Islet precursor cell (in vitro differentiated cells): ENCODE measurements around the gene ALX3.
A peak's percentile ranks its signal among the peaks of the same experiment; 100 is the strongest.
"Not testable (repeated sequence)": the region's sequence is repeated elsewhere in the genome, so short reads cannot be mapped to it uniquely, and the experiment has no call there.

Source experiments
- DNase-seq: peaks from one replicate; pipeline ENCODE4 v3.0.0-alpha.2; 2018

ALX3 gene

DNA sequence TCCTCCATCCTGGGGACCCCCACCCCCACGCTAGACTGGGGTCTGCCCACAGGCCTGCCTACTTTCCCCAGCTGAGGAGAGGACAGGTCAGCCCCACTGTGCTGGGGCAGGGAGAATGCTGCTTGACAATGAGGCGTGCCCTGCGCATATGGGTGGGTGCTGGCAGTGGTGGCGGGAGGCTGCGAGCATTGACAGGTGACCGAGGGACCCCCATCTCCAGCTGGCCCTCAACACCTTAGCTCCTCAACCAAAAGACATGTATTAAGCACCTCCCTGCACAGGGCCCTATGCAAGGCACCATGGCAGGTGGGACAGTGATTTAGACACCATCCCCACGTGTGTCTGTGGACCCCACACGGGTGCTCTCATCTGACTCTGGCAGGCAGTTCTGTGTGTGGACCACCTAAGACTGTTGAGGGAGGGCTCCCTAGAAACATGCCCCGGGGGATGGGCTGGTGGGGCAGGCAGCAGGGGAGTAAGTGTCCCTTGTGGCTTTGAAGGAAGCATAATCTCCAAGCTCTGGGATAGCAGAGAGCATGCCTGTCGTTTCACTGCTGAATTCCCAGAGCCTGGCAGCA lies 18.4 kb upstream of the ALX3 start:
- no peak for DNase-seq

DNA sequence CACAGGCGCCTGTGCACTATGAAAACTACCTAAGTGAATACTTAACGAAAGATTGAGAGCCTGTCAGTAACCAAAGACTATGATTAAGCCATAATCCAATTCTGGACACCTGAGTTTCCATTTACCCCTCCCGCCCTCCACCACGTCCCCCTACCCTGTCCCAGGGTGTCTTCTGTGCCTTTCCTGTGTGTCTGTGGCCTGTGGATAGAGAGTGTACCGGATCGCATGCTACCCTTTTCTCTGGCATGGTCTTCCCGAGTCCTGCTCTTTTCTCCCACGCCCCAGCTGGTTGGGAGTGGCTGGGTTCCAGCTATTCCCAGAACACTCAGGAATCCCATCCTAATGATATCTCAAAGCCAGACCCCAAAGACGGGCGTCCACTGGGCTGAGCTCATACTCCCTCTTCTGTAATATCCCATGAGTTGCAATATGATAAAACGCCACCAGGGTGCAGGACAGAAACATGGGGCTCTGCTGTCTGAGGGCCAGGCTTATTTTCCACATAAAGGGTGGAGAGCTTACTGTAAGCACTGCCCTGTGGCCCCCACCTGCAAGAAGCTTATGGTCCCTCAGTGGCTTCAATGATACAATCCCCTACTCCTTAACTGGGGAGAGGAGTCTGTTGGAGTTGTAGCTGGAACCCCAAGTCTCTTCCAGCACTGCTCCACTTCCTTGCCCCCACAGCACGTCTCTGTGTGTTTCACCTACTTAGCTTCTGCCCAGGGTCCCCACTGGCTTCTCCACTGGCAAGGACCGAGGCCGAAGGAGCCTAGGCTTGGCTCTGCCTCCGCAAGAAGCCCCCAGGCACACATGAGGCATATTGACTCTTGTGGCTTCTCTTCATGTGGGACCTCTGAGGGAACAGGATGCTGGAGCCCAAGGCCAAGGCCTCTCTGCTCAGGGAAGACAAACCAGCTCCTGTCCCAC lies 17.6 kb upstream of the ALX3 start:
- DNase-seq = peak; percentile 73

DNA sequence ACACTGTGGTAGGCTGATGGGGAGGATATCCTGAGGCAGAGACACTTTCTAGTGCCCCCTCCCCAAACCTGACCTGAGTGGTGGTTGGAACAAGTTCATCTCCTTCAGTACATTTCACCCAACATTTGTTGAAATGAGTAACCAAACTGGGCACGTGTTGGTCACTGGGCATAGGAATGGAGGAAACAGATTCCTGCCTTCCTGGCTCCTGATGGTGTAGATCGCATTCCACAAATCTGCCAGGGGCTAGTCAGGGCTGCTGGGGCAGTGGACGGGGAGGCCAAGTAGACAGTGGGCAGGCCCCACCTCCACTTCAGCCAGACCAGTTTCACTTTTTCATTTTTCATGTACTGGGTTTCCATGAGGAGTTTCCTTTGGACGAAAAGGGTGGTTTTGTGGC lies 16.5 kb upstream of the ALX3 start:
- DNase-seq = no peak

GRCh38 chr1:110085671-110086070 lies 15.2 kb upstream of the ALX3 start:
- no peak for DNase-seq

DNA sequence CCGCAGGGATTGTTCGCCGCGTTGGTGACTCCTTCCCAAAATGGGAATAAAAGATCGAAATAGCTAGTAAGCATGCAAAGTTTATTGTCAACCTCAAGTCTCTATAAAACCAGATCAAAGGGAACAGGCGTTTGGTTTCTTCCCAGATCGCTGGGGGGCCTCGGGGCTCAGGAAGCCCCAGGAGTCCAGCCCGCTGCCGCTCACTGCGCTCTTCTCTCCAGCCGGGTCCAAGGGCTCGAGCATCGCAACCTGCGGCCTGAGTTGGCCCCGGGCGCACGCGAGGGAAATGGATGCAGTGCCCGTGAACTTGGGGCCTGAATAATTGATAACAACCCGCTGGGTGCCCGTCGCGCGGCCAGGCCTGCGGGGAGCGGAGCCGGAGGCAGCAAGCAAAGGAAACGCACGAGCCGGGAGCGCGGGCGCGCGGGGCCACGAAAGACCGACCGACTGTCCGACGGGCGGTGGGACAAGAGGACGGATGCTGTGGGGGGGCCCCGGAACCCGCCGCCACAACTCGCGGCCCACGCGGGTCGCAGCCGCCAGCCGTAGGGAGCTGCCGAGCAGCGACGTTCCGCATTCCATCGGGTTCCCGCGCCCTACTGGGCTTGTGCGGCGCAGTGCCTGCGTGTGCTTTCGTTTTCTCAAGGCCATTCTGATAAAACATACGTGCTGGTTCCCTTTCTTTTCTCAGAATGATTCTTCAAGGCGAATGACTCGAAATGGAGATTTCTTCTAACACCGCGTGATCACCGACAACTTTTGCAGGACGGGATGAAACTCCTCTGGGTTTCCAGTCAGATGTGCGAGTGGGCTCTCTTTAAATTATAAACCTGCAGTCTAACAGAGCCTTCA lies 14.0 kb upstream of the ALX3 start:
- no peak for DNase-seq

DNA sequence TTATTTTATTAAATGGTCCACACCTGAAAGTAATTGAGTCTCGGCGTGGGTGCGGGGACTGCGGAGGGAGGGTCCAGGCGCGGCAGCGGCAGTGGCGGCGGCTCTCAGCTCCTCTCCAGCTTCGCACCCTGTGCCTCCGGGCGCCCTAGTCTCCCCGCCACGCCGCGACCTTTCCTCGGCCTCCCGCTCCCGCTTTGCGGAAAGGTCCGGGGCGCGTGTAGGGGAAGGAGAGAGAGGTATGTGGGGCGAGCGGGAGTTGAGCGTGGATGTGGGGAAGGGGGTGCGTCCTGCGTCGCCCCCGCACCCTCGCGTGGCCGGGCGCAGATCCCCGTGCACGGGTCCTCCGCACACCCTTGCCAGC lies 13.4 kb upstream of the ALX3 start:
- DNase-seq = no peak

DNA sequence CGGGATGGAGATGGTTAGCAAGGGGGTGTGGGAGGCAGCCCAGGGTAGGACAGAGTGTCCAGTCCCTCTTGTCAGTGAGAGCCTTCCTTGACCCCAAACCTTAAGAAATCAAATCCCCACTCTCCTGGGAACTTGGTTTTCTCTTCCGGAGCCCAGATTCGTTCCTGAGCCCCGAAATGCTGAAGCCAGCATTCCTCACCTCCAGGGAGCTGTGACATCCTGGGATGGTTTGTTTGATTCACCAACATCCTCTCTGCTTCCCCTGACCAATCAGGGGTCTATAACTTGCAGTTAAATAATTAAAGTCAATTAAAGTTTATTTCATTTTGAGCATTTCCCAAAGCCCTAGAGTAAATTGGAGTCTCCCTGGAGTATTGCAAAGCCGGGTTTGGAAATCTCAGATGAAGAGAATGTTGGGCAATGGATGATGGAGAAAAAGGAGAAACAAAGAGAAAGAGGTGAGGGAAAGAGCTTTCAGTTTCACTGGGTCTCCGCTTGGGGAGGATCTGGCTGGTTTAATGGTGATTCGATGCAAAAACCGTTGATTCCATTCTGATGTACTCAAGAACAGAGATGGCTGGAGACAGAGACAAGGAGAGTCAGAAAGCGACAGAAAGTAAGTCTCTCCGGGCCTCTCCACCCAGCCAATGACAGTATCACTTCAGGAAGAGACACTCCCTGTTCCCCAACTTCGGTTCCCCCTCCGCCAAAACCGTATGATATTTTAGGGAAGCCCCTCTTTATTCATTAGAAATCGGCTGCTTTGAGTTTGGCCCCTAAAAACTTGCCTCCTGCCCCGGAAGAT lies 12.8 kb upstream of the ALX3 start:
- no peak for DNase-seq

GRCh38 chr1:110082477-110082876 lies 12.0 kb upstream of the ALX3 start:
- no peak for DNase-seq

DNA sequence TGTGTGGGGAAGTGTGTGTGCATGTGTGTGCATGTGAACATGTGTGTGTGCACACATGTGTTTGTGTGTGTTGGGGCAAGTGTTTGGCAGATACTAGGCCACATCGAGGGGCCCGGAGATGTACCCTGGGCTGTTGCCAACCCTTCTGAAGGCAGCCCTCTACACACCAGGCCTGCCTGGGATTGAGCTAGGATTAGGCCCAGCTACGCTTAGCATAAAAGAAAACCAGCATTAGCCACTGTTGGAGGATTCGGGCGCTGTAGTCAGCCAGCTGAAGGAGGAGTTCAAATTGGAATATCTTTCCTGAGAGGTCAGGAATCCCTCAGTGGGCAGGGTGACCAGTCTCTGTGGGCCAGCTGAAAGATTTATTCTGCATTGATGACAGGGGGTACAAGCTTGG lies 10.6 kb upstream of the ALX3 start:
- no peak for DNase-seq

DNA sequence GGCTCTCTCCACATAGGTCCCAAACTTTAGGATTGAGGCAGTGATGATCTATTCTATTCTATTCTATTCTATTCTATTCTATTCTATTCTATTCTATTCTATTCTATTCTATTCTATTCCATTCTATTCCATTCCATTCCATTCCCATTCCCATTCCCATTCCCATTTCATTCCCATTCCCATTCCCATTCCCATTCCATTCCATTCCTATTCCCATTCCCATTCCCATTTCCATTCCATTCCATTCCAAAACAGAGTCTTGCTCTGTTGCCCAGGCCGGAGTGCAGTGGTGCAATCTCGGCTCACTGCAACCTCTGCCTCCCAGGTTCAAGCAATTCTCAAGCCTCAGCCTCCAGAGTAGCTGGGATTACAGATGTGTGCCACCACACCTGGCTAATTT lies 9.5 kb upstream of the ALX3 start:
- not testable (repeated sequence) for DNase-seq

GRCh38 chr1:110076789-110077500 lies 6.5 kb upstream of the ALX3 start:
- no peak for DNase-seq

DNA sequence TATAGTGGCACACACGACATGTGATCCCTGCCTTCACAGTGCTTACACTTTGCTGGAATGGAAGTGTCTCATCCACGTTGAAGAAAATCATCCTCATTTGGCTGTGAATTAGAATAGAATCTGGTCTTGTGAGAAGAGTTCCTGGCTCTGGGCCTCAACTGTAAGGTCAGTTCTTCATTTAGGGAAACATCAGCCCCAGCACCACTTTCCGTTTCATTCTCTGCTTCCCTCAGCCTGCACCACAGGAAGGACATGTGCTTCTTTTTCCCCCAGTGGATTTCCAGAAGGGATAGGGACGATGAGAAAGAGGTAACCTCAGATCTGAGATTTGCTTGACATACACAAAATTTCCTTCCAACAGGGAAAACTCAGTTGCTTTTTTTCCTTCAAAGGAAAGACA lies 3.7 kb upstream of the ALX3 start:
- no peak for DNase-seq

DNA sequence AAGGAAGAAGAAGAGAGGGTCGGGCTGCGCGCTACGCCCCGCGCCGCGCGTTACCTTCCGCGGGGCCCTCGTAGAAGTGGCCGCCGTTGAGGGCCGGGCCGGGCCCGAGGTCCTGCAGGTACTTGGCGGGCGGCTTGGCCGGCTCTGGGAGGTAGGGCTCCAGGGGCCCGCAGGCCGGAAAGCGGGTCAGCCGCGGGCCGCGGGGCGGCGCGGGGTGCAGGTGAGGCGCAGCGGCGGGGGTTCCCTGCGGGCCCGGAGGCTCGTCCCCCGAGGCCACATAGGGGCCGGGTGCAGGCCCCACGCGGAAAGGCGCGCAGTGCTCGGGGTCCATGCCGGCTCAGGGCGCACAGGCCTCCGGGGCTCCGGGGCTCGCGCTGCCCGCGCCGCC lies 196 bp downstream of the ALX3 start:
- no peak for DNase-seq

- peak; percentile 73 for DNase-seq
Observed at GRCh38 chr1:110069404-110070281, 829 bp downstream of the ALX3 start.

GRCh38 chr1:110068646-110069403 lies 1.6 kb downstream of the ALX3 start:
- DNase-seq = peak; percentile 73

DNA sequence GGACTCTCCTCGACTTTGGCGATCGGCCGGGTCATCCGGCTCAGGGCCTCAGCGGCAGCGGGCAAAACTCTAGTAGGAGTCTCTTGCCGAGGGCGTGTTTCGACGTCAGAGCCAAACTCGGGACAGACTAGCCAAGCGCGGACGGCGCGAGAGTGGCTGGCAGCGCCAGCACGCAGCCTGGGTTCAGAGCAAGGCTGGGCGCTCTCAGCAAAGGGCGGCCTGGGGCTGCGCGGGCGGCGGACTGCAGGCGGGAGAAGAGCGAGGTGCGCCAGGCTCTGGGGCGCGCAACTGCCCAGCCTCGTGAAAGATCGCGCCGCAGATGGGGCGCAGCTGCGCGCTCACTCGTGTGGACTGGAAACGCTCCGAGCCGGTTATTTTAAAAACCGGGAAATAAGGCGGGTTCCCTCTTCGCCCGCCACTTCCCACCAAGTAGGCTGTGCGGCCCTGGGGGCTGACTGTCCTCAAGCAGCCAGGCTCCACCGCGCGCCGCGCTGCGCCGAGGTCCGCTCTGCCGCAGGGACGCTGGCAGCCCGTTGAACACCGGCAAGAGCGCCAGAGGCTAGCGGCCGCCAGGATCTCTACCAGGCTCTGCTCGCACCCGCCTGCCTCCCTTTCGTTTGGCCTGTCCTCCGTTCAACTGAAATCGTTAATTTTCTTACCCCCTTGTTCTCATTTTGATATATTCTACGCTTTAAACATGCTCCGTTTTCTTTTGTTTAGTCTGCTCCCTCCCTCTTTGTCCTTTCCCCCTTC lies 2.4 kb downstream of the ALX3 start:
- DNase-seq = peak; percentile 71

DNA sequence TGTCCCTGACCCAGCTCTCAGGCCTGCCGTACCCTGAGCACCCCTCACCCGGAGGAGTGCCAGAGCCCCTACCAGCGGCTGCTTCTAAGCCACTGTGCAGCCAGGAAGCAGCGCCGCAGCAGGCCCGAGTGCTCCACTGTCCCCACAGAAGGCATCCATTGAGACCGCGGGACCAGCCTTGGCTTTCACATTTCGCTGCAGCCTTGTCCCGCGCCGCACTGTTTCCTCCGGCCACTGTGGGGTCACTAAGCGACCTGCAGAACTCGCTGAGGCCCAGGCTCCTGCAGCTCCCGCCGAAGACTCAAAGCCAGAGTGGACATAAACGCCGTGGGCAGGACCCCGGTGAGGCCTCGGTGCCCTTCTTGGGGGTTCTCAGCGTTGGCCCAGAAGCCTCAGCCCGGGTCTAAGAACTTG lies 3.0 kb downstream of the ALX3 start:
- DNase-seq = no peak

- no peak for DNase-seq
Observed at GRCh38 chr1:110065841-110066240, 4.6 kb downstream of the ALX3 start.

- no peak for DNase-seq
Observed at GRCh38 chr1:110064576-110065337, 5.7 kb downstream of the ALX3 start.
